ENCODE measurements around the gene CNTLN.

Gene CNTLN, protein sequence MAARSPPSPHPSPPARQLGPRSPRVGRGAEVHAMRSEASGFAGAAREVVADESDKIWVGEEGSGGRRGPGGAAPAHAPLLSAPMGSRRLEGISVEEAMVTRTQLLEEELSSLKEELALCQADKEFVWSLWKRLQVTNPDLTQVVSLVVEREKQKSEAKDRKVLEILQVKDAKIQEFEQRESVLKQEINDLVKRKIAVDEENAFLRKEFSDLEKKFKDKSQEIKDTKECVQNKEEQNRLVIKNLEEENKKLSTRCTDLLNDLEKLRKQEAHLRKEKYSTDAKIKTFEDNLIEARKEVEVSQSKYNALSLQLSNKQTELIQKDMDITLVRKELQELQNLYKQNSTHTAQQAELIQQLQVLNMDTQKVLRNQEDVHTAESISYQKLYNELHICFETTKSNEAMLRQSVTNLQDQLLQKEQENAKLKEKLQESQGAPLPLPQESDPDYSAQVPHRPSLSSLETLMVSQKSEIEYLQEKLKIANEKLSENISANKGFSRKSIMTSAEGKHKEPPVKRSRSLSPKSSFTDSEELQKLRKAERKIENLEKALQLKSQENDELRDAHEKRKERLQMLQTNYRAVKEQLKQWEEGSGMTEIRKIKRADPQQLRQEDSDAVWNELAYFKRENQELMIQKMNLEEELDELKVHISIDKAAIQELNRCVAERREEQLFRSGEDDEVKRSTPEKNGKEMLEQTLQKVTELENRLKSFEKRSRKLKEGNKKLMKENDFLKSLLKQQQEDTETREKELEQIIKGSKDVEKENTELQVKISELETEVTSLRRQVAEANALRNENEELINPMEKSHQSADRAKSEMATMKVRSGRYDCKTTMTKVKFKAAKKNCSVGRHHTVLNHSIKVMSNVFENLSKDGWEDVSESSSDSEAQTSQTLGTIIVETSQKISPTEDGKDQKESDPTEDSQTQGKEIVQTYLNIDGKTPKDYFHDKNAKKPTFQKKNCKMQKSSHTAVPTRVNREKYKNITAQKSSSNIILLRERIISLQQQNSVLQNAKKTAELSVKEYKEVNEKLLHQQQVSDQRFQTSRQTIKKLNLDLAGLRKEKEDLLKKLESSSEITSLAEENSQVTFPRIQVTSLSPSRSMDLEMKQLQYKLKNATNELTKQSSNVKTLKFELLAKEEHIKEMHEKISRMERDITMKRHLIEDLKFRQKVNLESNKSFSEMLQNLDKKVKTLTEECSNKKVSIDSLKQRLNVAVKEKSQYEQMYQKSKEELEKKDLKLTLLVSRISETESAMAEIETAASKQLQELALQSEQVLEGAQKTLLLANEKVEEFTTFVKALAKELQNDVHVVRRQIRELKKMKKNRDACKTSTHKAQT (N-terminal part only)

GRCh38 chr9:17134396-17135294 is at the start of gene CNTLN:
CNTLN (plus strand) TSS chr9:17135040; CDS start chr9:17135066, 26 bp downstream.
- in situ Hi-C loops (cut with HindIII; ENCODE audit: low pct_ligation_motif_present, low pct_unique_long_range_greater_than_20kb, low sequenced_read_pairs): no loop called here
- DNase-seq: peak; percentile 89

DNA sequence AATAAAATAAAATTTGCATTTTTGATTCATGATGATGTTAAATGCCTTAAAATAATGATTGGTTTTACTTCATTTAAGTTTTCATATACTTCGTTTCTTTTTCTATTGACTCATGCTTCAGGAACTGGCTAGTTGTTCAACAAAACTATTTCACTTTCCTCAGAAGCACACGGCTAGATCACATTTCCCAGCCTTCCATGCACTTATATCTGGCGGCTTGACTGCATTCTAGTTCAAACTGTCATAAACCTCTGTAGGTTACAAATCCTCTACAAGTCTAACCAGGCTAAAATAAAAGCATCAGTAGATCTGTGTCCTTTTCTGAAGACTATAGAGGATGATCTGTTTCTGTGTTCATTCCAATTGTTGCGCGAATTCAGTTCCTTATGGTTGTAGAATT is 46.3 kb upstream of the CNTLN start:
- in situ Hi-C loops (cut with HindIII; ENCODE audit: low pct_ligation_motif_present, low pct_unique_long_range_greater_than_20kb, low sequenced_read_pairs): no loop called here
- DNase-seq: no peak

DNA sequence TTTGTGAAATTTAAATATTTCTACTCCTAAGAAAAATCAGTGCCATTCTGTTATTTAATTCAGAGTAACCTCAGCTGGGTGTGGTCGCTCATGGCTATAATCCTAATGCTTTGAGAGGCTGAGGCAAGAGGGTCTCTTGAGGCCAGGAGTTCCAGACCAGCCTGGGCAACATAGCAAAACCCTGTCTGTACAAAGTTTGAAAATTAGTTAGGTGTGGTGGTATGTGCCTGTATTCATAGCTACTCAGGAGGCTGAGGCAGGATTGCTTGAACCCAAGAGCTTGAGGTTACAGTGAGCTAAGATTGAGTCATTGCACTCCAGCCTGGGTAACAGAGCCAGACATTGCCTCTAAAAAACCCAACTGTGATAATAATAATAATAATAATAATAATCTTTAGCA is 44.8 kb upstream of the CNTLN start:
- no peak for DNase-seq
- in situ Hi-C loops (cut with HindIII; ENCODE audit: low pct_ligation_motif_present, low pct_unique_long_range_greater_than_20kb, low sequenced_read_pairs): no loop called here

- peak; percentile 55 for DNase-seq
- in situ Hi-C loops (cut with HindIII; ENCODE audit: low pct_ligation_motif_present, low pct_unique_long_range_greater_than_20kb, low sequenced_read_pairs): no loop called here
Measured at GRCh38 chr9:17116400-17116837, 18.4 kb upstream of the CNTLN start.

GRCh38 chr9:17117372-17117771 is 17.5 kb upstream of the CNTLN start:
- in situ Hi-C loops (cut with HindIII; ENCODE audit: low pct_ligation_motif_present, low pct_unique_long_range_greater_than_20kb, low sequenced_read_pairs): no loop called here
- no peak for DNase-seq

DNA sequence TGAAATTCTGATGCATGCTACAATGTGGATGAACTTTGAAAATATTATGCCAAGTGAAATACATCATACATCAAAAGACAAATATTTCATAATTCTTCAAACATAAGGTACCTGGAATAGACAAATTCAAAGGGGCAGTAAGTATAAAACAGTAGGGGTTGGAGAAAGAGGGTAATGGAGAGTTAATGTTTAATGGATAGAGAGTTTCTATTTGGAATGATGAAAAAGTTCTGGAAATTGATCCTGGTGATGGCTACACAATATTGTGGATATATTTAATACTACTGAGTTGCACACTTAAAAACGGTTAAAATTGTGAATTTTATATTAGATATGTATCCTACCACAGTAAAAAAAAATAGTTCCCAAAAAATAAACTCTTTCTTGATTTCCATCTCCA is 14.6 kb upstream of the CNTLN start:
- DNase-seq: no peak
- in situ Hi-C loops (cut with HindIII; ENCODE audit: low pct_ligation_motif_present, low pct_unique_long_range_greater_than_20kb, low sequenced_read_pairs): no loop called here

- no peak for DNase-seq
- in situ Hi-C loops (cut with HindIII; ENCODE audit: low pct_ligation_motif_present, low pct_unique_long_range_greater_than_20kb, low sequenced_read_pairs): no loop called here
Measured at GRCh38 chr9:17121264-17121663, 13.6 kb upstream of the CNTLN start.

GRCh38 chr9:17130291-17130690 is 4.5 kb upstream of the CNTLN start:
- no peak for DNase-seq
- in situ Hi-C loops (cut with HindIII; ENCODE audit: low pct_ligation_motif_present, low pct_unique_long_range_greater_than_20kb, low sequenced_read_pairs): no loop called here

GRCh38 chr9:17130725-17131124 is 4.1 kb upstream of the CNTLN start:
- in situ Hi-C loops (cut with HindIII; ENCODE audit: low pct_ligation_motif_present, low pct_unique_long_range_greater_than_20kb, low sequenced_read_pairs): no loop called here
- no peak for DNase-seq

- in situ Hi-C loops (cut with HindIII; ENCODE audit: low pct_ligation_motif_present, low pct_unique_long_range_greater_than_20kb, low sequenced_read_pairs): no loop called here
- no peak for DNase-seq
Measured at GRCh38 chr9:17131494-17131893, 3.3 kb upstream of the CNTLN start.

DNA sequence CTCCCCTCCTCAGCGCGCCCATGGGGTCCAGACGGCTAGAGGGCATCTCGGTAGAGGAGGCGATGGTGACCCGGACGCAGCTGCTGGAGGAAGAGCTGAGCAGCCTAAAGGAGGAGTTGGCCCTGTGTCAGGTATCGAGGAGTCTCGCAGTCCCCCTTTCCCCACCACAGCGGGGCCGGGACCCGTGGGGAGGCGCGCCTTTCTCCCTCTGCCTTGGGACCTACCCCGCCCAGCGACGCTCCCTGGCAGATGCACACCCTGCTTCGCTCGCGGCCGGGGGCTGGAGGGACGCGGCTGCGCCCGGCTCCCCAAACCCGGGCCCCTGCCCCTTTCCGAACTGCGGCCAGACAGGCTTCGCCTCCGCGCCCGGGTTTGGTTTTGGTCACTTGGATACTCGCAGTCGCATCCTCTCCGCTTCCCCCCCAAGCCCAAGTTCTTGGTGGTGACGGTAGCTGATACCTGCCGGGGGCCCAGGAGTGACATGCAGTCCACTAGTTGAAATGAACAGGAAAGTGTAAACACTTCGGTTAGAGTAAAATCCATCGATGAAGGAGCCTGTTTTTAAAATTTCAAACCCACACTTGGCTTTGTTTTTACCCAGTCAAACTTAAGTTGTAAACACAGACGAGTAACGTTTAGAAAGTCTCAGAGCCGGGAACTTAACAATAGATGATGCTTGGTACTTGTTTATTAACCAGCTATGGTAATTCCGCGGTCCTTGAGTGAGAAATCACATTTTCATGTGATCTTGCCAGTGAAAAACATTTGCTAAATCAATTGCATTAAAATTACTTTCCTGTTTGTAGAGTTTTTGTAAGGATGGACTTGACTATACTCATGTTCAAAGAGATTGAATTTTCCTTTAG is 688 bp downstream of the CNTLN start:
- peak; percentile 40 for DNase-seq
- in situ Hi-C loops (cut with HindIII; ENCODE audit: low pct_ligation_motif_present, low pct_unique_long_range_greater_than_20kb, low sequenced_read_pairs): no loop called here

DNA sequence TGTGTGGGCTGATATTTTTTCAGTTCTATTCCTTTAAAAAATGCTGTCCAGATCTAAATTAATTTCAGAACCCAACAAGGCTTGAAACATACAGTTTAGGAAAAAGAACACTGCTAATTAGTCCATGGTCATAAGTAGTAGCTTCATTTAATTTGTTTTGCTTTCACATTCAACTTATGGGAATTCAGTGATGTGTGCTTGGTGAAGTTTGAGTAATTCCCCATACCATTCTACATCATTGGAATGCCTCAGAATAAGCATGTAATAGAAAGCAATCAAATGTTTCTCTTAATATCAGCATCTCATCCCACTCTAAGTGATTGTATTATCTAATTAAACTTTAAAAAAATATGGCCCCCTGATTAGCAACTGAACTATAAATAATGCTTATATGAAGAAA is 2.7 kb downstream of the CNTLN start:
- in situ Hi-C loops (cut with HindIII; ENCODE audit: low pct_ligation_motif_present, low pct_unique_long_range_greater_than_20kb, low sequenced_read_pairs): no loop called here
- no peak for DNase-seq

- DNase-seq: no peak
- in situ Hi-C loops (cut with HindIII; ENCODE audit: low pct_ligation_motif_present, low pct_unique_long_range_greater_than_20kb, low sequenced_read_pairs): no loop called here
Measured at GRCh38 chr9:17138503-17138902, 3.7 kb downstream of the CNTLN start.

DNA sequence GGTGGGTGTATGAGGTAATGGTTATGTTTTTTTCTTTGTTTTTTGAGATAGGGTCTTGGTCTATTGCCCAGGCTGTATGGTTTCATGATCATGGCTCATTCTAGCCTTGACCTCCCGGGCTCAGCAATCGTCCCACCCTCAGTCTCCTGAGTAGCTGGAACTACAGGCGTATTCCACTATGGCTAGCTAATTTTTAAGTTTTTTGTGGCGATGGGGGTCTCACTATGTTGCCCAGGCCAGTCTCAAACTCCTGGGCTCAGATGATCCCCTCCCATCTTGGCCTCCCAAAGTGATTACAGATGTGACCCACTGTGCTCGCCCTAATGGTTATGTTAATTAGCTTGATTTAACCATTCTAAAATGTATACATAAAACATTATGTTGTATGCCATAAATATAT is 5.6 kb downstream of the CNTLN start:
- in situ Hi-C loops (cut with HindIII; ENCODE audit: low pct_ligation_motif_present, low pct_unique_long_range_greater_than_20kb, low sequenced_read_pairs): no loop called here
- DNase-seq: no peak

GRCh38 chr9:17148324-17148723 is 13.5 kb downstream of the CNTLN start:
- DNase-seq: no peak
- in situ Hi-C loops (cut with HindIII; ENCODE audit: low pct_ligation_motif_present, low pct_unique_long_range_greater_than_20kb, low sequenced_read_pairs): no loop called here

DNA sequence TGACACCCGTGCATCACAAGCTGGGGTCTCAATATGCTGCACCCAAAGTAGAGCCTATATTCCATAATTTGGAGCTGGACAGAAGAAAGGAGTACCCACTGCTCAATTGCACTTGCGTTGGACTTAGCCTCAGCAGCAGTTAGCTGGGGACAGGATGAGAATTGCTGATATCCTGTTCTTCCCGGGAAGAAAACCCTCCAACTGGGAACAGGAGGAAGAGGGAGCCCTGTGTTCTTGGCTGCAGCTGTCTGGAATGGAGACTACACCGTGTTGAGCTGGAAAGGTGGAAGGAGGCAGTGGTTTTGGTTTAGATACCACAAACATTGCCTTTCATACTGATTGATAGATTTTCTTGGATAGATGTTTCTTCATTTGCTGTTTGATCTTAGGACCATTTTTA is 24.6 kb downstream of the CNTLN start:
- no peak for DNase-seq
- in situ Hi-C loops (cut with HindIII; ENCODE audit: low pct_ligation_motif_present, low pct_unique_long_range_greater_than_20kb, low sequenced_read_pairs): no loop called here

DNA sequence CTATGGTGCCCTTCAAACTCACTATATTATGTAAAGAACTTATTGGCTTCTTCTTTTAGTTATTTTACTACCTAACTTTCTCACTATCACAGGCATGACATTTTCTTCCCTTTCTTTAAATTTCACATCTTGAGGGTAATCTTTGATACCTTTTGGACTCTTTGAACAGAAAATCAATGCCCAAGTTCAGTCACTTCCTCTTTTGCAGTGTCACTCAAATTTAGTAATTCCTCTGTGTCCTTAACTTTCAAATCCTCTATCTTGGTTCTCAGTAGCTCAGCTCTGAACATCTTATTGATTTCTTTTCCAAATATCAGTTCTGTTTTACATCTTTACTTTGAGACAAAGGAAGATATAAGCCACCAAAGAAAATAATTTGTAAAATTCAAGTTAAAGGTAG is 25.5 kb downstream of the CNTLN start:
- in situ Hi-C loops (cut with HindIII; ENCODE audit: low pct_ligation_motif_present, low pct_unique_long_range_greater_than_20kb, low sequenced_read_pairs): no loop called here
- no peak for DNase-seq

Measured in ACHN (cell line).